Measurements from ENCODE around the gene S100A2.

The S100A2 gene

GRCh38 chr1:153533689-153534201 is 31.9 kb downstream of the S100A2 start:
- Histone ChIP-seq H2AFZ (ENCODE audit: low read depth, low read length) (no peak overlapping the region), H4K20me1 (ENCODE audit: insufficient read depth, low read length) (no peaks in the 10 kb centered on the region), H3K27me3 (ENCODE audit: low read depth, low read length) (no peaks in the 10 kb centered on the region), H3K4me3 (ENCODE audit: low read length) (no peak overlapping the region), H3K9me3 (ENCODE audit: insufficient read depth, low read length) (no peaks in the 10 kb centered on the region), H3K79me2 (ENCODE audit: low read length) (0 out of 2 replicates have a peak, but pooled peaks cover 2% of the 10 kb centered on the region), H3K9ac (ENCODE audit: low read length) (no peak overlapping the region), H3K36me3 (replicated peaks; ENCODE audit: low read depth, low read length) (no peaks in the 10 kb centered on the region), H3K4me2 (ENCODE audit: low read length) (no peak overlapping the region), H3K4me1 (ENCODE audit: low read length) (peaks cover 29% of the 10 kb centered on the region), H3K27ac (ENCODE audit: low read length) (no peak overlapping the region)
- no peak for TF ChIP-seq EZH2phosphoT487 (IDR thresholded peaks at IDR 0.05; ENCODE audit: low read depth)
- TF ChIP-seq CTCF (IDR thresholded peaks at IDR 0.05; ENCODE audit: low read depth, low read length), result no peak

DNA sequence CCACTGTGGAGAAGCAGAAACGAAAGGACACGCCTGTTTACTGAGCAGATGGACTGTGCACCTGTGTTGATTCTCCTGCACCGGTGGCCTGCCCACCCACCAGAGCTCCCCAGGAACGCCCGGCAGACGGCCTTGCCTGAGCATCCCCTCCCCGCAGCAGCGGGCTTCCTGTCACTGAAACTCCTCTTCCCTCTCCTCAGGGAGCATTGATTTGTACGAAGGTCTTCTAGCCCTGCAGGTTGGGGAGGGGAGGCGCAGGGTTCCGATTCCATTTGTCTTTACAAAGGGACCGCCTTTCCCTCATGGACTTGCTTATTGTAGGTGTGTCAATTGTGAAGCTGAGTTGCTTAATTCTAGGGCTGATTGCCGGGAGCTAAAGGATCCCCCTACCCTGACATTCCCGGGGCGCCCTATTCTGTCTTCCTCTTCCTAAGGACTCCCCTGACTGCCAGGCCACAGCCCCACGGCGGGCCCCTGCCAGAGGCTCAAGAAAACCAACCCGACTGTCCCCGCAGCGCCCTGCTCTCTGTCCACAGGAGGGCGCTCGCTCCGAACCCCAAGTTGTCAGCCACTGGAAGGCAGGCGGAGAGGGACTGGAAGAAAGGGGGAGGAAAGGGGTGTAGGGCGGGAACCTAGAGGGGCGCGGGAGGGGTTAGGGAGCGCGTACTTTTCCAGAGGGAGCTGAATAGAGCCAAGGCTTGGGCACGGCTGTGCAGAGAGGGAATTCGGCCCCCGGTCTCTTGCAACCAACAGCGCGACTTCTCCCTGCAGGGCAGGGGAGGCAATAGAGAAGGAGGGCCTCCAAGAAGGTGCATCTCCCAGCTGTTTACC is 32.7 kb downstream of the S100A2 start:
- Histone ChIP-seq H3K36me3 (replicated peaks; ENCODE audit: low read depth, low read length) (no peaks in the 10 kb centered on the region), H3K4me3 (ENCODE audit: low read length) (no peak overlapping the region), H4K20me1 (ENCODE audit: insufficient read depth, low read length) (no peaks in the 10 kb centered on the region), H3K9me3 (ENCODE audit: insufficient read depth, low read length) (no peaks in the 10 kb centered on the region), H3K4me1 (ENCODE audit: low read length) (peaks cover 29% of the 10 kb centered on the region), H3K27me3 (ENCODE audit: low read depth, low read length) (no peaks in the 10 kb centered on the region), H3K79me2 (ENCODE audit: low read length) (0 out of 2 replicates have a peak, but pooled peaks cover 2% of the 10 kb centered on the region), H3K27ac (ENCODE audit: low read length) (no peak overlapping the region), H2AFZ (ENCODE audit: low read depth, low read length) (no peak overlapping the region), H3K4me2 (ENCODE audit: low read length) (peak overlapping the region; percentile 39), H3K9ac (ENCODE audit: low read length) (no peak overlapping the region)
- TF ChIP-seq CTCF (IDR thresholded peaks at IDR 0.05; ENCODE audit: low read depth, low read length) (peak; percentile 96), EZH2phosphoT487 (IDR thresholded peaks at IDR 0.05; ENCODE audit: low read depth) (no peak)

GRCh38 chr1:153532181-153532580 is 33.5 kb downstream of the S100A2 start:
- Histone ChIP-seq H4K20me1 (ENCODE audit: insufficient read depth, low read length) (no peaks in the 10 kb centered on the region), H3K9ac (ENCODE audit: low read length) (no peak overlapping the region), H3K36me3 (replicated peaks; ENCODE audit: low read depth, low read length) (no peaks in the 10 kb centered on the region), H3K27ac (ENCODE audit: low read length) (no peak overlapping the region), H3K79me2 (ENCODE audit: low read length) (0 out of 2 replicates have a peak, but pooled peaks cover 2% of the 10 kb centered on the region), H3K4me2 (ENCODE audit: low read length) (no peak overlapping the region), H2AFZ (ENCODE audit: low read depth, low read length) (no peak overlapping the region), H3K27me3 (ENCODE audit: low read depth, low read length) (no peaks in the 10 kb centered on the region), H3K9me3 (ENCODE audit: insufficient read depth, low read length) (no peaks in the 10 kb centered on the region), H3K4me1 (ENCODE audit: low read length) (peaks cover 29% of the 10 kb centered on the region), H3K4me3 (ENCODE audit: low read length) (no peak overlapping the region)
- no peak for TF ChIP-seq EZH2phosphoT487 (IDR thresholded peaks at IDR 0.05; ENCODE audit: low read depth)
- TF ChIP-seq CTCF (IDR thresholded peaks at IDR 0.05; ENCODE audit: low read depth, low read length), result no peak

DNA sequence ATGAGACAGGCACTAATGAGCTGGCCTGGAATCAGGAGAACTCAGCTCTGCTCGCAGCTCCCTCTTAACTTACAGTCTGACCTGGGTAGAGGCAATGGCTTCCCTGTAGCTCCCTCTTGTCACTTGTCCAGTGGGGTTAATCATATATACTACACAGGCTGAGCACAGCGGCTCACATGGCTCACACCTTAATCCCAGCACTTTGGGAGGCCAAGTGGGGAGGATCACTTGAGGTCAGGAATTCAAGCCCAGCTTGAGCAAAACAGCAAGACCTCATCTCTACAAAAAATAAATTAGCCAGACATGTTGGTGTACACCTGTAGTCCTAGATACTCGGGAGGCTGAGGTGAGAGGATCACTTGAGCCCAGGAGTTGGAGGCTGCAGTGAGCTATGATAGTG is 34.0 kb downstream of the S100A2 start:
- TF ChIP-seq EZH2phosphoT487 (IDR thresholded peaks at IDR 0.05; ENCODE audit: low read depth) (no peak), CTCF (IDR thresholded peaks at IDR 0.05; ENCODE audit: low read depth, low read length) (no peak)
- H3K4me2 ChIP-seq (ENCODE audit: low read length), result no peak overlapping the region
- H2AFZ ChIP-seq (ENCODE audit: low read depth, low read length), result no peak overlapping the region
- H3K9me3 ChIP-seq (ENCODE audit: insufficient read depth, low read length), result no peaks in the 10 kb centered on the region
- H3K4me3 ChIP-seq (ENCODE audit: low read length), result no peak overlapping the region
- no peaks in the 10 kb centered on the region for H3K27me3 ChIP-seq (ENCODE audit: low read depth, low read length)
- H3K9ac ChIP-seq (ENCODE audit: low read length), result no peak overlapping the region
- H3K79me2 ChIP-seq (ENCODE audit: low read length), result 0 out of 2 replicates have a peak, but pooled peaks cover 2% of the 10 kb centered on the region
- no peaks in the 10 kb centered on the region for H3K36me3 ChIP-seq (replicated peaks; ENCODE audit: low read depth, low read length)
- H3K4me1 ChIP-seq (ENCODE audit: low read length), result peaks cover 25% of the 10 kb centered on the region
- H3K27ac ChIP-seq (ENCODE audit: low read length), result no peak overlapping the region
- H4K20me1 ChIP-seq (ENCODE audit: insufficient read depth, low read length), result no peaks in the 10 kb centered on the region

Data from OCI-LY3 (cell line).